Psoas muscle (tissue), 8 donors: ENCODE results near the gene ISL1. TPM values are rescaled to one million over a fixed set of nuclear protein-coding genes. Genes with fewer than 3 reads are reported as not detected.

Source experiments
- ATAC-seq, 4 donors: fragments of 200-7000 bp; cut with Tn5 transposase; one replicate each; pipeline ENCODE4 v1.9.1; 2020; ENCODE audit warnings: moderate library complexity in 3 of 4, mild to moderate bottlenecking in 2 of 4
- DNase-seq, 2 donors: peaks; one replicate each; pipeline ENCODE4 v3.0.0-alpha.2; 2020
- H3K27ac ChIP-seq: fragments of 200-600 bp; one replicate; pipeline ENCODE4 v1.8.0; 2022
- H3K27me3 ChIP-seq, 3 donors: fragments of 200-600 bp in 1 of 3; one replicate each; pipeline versions ENCODE4 v1.6.1 to v1.8.0; 2013 to 2022; ENCODE audit warnings: low read length in 2 of 3, mild to moderate bottlenecking in 2 of 3, moderate library complexity in 1 of 3; ENCODE audit not compliant: insufficient read depth in 3 of 3
- H3K36me3 ChIP-seq, 2 donors: fragments of 200-600 bp in 1 of 2; one replicate each; pipeline versions ENCODE4 v1.6.1 to v1.8.0; 2013 to 2022; ENCODE audit warnings: low read depth in 1 of 2, mild to moderate bottlenecking in 1 of 2, moderate library complexity in 1 of 2; ENCODE audit not compliant: insufficient read depth in 1 of 2
- H3K4me1 ChIP-seq: fragments of 200-600 bp; one replicate; pipeline ENCODE4 v1.8.0; 2022
- H3K4me3 ChIP-seq: fragments of 200-600 bp; one replicate; pipeline ENCODE4 v1.8.0; 2022; ENCODE audit warnings: mild to moderate bottlenecking
- H3K9me3 ChIP-seq: fragments of 200-600 bp; one replicate; pipeline ENCODE4 v1.8.0; 2022
- WGBS, 3 donors: extraction: QIAGEN DNeasy Blood & Tissue Kit; methylation state at CpG; one replicate each; pipeline versions ENCODE4 v1.1.6 to v1.1.7; 2013; 5-methylcytosine and 5-hydroxymethylcytosine counted together
- intact Hi-C, 2 donors: fragments of 100-400 bp; cut with DNase I; formaldehyde crosslinking; loops; one replicate each; pipeline versions ENCODE4 v1.11.0 to v1.14.2; 2022
- polyA plus RNA-seq, 3 donors: library from polyadenylated mRNA; stranded (reverse); fragments of 200-250 nt; gene quantifications; one replicate each; pipeline ENCODE4 v1.2.3, GENCODE V29; 2013
- total RNA-seq, 4 donors: library from RNA; stranded (reverse); fragmentation: NEBNext Ultra II Directional in 2 of 4; extraction: Animal tissue kit (Norgen Biotek cat#: 25700) in 2 of 4; gene quantifications; one replicate each; pipeline versions ENCODE4 v1.2.1 to v1.2.4, GENCODE V29; 2021 to 2023
- TF ChIP-seq, protein P1 (sequence below): fragments of 200-600 bp; IDR thresholded peaks from one replicate; pipeline ENCODE4 v1.8.0; 2022; ENCODE audit warnings: antibody characterized with exemption
- donor health status: healthy with polysubstance abuse.
- donor health status: DM: no; HTN: no; CAD: no; lungs with moderate emphysema.
- donor health status: Bipolar disorder and iron deficiency.
- donor health status: healthy.
- donor health status: DM: yes; HTN: yes; CAD: no.
- donor health status: DM: no; HTN: no; CAD: no.
- donor health status: DM: no; HTN: no; CAD: no.
- donor health status: DM: yes; HTN: yes; CAD: no.

ISL1 gene
- total and polyA plus RNA-seq, 7 donors, result 0.01 to 0.07 (median 0.03) TPM; not detected in 4

DNA sequence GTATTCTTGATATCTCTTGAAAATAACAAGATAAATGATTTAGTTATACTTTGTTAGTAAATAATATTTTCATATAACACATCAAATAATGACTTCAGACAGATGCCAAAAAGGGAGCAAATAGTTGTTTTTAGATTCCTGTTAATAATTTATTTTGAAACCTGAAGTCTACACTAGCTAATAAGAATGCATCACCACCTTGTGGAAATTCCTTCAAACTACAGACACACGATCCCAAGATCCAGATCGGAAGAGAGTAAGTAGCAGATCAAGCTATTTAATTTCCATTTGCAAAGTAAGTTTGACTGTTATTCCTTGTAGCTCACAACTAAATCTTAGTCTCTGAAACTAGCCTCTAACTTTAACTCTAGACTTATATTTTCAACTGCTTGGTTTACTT, 35.5 kb upstream of the ISL1 start:
- TF ChIP-seq, protein P1, sequence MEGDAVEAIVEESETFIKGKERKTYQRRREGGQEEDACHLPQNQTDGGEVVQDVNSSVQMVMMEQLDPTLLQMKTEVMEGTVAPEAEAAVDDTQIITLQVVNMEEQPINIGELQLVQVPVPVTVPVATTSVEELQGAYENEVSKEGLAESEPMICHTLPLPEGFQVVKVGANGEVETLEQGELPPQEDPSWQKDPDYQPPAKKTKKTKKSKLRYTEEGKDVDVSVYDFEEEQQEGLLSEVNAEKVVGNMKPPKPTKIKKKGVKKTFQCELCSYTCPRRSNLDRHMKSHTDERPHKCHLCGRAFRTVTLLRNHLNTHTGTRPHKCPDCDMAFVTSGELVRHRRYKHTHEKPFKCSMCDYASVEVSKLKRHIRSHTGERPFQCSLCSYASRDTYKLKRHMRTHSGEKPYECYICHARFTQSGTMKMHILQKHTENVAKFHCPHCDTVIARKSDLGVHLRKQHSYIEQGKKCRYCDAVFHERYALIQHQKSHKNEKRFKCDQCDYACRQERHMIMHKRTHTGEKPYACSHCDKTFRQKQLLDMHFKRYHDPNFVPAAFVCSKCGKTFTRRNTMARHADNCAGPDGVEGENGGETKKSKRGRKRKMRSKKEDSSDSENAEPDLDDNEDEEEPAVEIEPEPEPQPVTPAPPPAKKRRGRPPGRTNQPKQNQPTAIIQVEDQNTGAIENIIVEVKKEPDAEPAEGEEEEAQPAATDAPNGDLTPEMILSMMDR, result no peak

DNA sequence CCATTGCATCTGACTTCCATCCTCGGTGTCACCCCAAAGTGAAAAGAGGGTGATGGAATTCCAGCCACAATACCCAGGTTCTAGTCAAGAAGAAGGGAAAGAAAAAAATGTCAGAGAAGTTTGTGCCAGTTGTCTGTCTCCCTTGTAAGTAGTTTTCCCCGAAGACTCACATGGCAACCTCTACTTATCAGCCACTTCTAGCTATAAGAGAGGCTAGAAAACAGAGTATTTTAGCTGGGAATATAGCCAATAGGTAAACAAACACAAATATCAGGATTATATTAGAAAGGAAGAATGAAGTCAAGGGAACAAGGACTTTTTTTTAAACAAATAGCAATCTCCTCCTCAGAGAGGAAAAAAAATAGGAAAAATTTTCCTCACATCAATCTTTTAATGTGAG, 12.2 kb upstream of the ISL1 start:
- ATAC-seq (no peak), DNase-seq (no peak)
- Histone ChIP-seq H3K36me3 (no peaks in the 10 kb centered on the region), H3K9me3 (no peaks in the 10 kb centered on the region), H3K27ac (no peak overlapping the region), H3K27me3 (no peaks in the 10 kb centered on the region), H3K4me3 (no peak overlapping the region), H3K4me1 (no peaks in the 10 kb centered on the region)
- intact Hi-C loops, result no loop called here
- 69 to 81% (median 81%) methylated on average over 2 of the region's 2 CpGs for WGBS, 3 donors
- TF ChIP-seq, protein P1, result no peak

More for the DNA sequence above, 35.5 kb upstream of the ISL1 start:
- WGBS, 3 donors, result 68 to 77% (median 74%) methylated on average over 2 of the region's 2 CpGs
- Histone ChIP-seq H3K36me3 (no peaks in the 10 kb centered on the region), H3K9me3 (no peaks in the 10 kb centered on the region), H3K4me1 (no peaks in the 10 kb centered on the region), H3K4me3 (no peak overlapping the region), H3K27ac (no peak overlapping the region), H3K27me3 (no peaks in the 10 kb centered on the region)
- ATAC-seq, result no peak
- no peak for DNase-seq
- intact Hi-C loops, result no loop called here

DNA sequence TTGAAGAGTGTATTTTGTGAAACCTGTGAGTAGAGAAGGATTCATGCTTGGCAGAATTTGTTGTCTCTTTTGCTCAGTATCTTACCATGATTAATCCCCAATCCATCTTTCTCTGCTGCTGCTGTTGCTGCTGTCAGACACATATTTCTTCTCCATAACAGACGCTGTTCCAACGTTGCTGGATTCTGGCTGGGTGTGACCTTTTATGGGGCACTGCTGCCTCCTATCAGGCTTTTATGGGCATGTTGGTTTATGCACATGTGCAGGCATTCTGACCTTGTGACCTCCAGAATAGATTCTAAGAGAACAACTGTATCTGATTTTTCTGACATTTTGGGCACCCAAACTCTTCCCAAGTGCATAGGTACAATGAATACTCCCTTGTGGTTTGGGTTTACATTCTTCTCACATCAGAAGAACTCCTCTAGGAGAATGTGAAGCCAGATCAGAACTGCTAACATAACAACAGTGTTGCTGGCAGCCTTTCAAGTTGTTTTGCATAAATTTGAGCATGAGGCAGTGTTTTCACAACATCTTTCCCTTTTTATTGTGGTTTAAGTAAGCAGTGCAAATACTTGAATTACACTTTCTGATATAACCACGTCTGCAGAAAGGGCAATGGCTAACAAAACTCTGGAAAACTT, 9.2 kb upstream of the ISL1 start:
- H3K4me3 ChIP-seq, result no peak overlapping the region
- TF ChIP-seq, protein P1, result no peak
- no peaks in the 10 kb centered on the region for H3K4me1 ChIP-seq
- 22 to 31% (median 27%) methylated on average over 3 of the region's 3 CpGs for WGBS, 3 donors
- no peak overlapping the region for H3K27ac ChIP-seq
- DNase-seq, result no peak
- peaks cover 0 to 21% (median 15%) of the 10 kb centered on the region in 3 donors for H3K27me3 ChIP-seq
- no peak for ATAC-seq
- intact Hi-C loops, result no loop called here
- no peaks in the 10 kb centered on the region for H3K9me3 ChIP-seq
- H3K36me3 ChIP-seq, result no peaks in the 10 kb centered on the region

DNA sequence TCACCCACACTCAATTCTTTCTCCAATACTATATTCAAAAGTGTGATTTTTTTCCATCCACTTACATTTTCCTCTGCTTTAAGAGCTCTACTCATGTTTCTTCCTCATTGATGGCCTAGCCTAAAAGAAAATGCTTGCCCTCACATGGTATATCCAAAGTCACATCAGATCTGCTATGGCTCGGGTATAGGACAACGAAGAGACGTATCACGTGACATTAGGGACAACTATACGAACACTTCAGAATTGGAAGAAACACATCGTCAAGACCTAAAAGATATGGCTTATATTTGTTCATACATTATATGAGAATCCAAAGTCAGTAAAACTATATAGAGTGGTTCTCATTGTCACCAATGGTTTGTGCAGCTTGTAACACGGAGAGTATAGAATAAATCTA, 8.2 kb upstream of the ISL1 start:
- Histone ChIP-seq H3K4me1 (no peaks in the 10 kb centered on the region), H3K4me3 (no peak overlapping the region), H3K27me3 (peaks cover 0 to 31% (median 20%) of the 10 kb centered on the region in 3 donors), H3K27ac (no peak overlapping the region), H3K9me3 (no peaks in the 10 kb centered on the region), H3K36me3 (no peaks in the 10 kb centered on the region)
- intact Hi-C loops, result no loop called here
- 89 to 90% (median 90%) methylated on average over 7 of the region's 7 CpGs for WGBS, 3 donors
- TF ChIP-seq, protein P1, result no peak
- no peak for ATAC-seq
- DNase-seq, result no peak

DNA sequence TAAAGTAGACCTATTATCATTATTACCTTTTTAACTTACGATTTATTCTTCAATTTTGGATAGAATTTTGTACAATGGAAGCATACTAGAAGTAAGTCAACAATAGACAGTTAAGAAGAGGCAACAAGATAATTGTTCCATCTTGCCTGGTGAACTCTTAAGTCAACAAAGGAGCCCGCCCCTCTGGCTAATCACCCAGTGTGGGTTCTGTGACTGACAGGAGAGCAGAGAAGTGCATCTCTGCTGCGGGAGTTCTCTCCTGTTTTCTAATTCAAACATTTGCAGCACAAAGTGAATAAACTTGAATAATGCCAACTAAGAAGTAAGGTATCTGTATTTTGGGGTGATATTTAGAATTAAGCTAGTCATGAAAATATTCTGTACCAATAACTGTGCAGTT, 6.7 kb upstream of the ISL1 start:
- 62 to 75% (median 69%) methylated on average over 3 of the region's 3 CpGs for WGBS, 3 donors
- no peaks in the 10 kb centered on the region for H3K36me3 ChIP-seq
- no peak overlapping the region for H3K27ac ChIP-seq
- intact Hi-C loops, result no loop called here
- DNase-seq, result no peak
- no peaks in the 10 kb centered on the region for H3K9me3 ChIP-seq
- TF ChIP-seq, protein P1, result no peak
- H3K27me3 ChIP-seq, result peaks cover 0 to 42% (median 20%) of the 10 kb centered on the region in 3 donors
- no peak overlapping the region for H3K4me3 ChIP-seq
- no peaks in the 10 kb centered on the region for H3K4me1 ChIP-seq
- no peak for ATAC-seq
